ENCODE data around the gene RBBP5. TPM values are rescaled to one million over a fixed set of nuclear protein-coding genes. Genes with fewer than 3 reads are reported as not detected.

The RBBP5 gene
- polyA plus RNA-seq, 1 donor from 2014 or later, result 24.2 TPM

DNA sequence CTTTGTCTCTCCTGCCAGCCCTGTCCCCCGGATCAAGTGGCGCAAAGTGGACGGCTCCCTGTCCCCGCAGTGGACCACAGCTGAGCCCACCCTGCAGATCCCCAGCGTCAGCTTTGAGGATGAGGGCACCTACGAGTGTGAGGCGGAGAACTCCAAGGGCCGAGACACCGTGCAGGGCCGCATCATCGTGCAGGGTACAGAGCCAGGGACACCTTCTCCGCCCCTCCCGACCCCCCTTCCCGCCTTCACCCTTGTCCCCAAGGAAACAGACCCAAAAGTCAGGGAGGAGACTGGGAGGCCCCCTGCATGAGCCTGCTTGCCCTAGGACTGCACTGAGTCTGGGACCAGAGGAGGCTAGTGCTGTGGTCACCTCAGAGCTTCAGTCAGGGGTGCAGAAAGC, 60.6 kb downstream of the RBBP5 start:
- no peak overlapping the region for H3K4me2 ChIP-seq (ENCODE audit: low read length)
- H3K36me3 ChIP-seq (ENCODE audit: insufficient read depth, low read length), result no peaks in the 10 kb centered on the region
- H3K27ac ChIP-seq (ENCODE audit: low read length), result no peak overlapping the region
- no peaks in the 10 kb centered on the region for H3K9me2 ChIP-seq (ENCODE audit: insufficient read depth, low read length)
- H3F3A ChIP-seq (ENCODE audit: insufficient read depth, low read length, poor library complexity, severe bottlenecking), result no peaks in the 10 kb centered on the region
- H4K20me1 ChIP-seq (ENCODE audit: insufficient read depth), result no peaks in the 10 kb centered on the region
- H3K27me3 ChIP-seq (ENCODE audit: insufficient read depth, low read depth, low read length), result no peaks in the 10 kb centered on the region
- H3K4me3 ChIP-seq (ENCODE audit: low read length), result no peak overlapping the region
- no peaks in the 10 kb centered on the region for H3K9me3 ChIP-seq (ENCODE audit: low read length)
- TF ChIP-seq SMC3 (conservative IDR thresholded peaks at IDR 0.05; ENCODE audit: poor library complexity) (no peak), TAF1 (IDR thresholded peaks at IDR 0.05; ENCODE audit: low read depth) (no peak), MXI1 (conservative IDR thresholded peaks at IDR 0.05; ENCODE audit: poor library complexity, severe bottlenecking) (no peak), RAD21 (conservative IDR thresholded peaks at IDR 0.05) (no peak), EZH2 (IDR thresholded peaks at IDR 0.05; ENCODE audit: borderline replicate concordance, insufficient read depth, low read length, poor library complexity, severe bottlenecking) (no peak), POLR2AphosphoS5 (IDR thresholded peaks at IDR 0.05) (no peak), EP300 (conservative IDR thresholded peaks at IDR 0.05; ENCODE audit: poor library complexity, severe bottlenecking) (no peak)
- TF ChIP-seq, protein P1, sequence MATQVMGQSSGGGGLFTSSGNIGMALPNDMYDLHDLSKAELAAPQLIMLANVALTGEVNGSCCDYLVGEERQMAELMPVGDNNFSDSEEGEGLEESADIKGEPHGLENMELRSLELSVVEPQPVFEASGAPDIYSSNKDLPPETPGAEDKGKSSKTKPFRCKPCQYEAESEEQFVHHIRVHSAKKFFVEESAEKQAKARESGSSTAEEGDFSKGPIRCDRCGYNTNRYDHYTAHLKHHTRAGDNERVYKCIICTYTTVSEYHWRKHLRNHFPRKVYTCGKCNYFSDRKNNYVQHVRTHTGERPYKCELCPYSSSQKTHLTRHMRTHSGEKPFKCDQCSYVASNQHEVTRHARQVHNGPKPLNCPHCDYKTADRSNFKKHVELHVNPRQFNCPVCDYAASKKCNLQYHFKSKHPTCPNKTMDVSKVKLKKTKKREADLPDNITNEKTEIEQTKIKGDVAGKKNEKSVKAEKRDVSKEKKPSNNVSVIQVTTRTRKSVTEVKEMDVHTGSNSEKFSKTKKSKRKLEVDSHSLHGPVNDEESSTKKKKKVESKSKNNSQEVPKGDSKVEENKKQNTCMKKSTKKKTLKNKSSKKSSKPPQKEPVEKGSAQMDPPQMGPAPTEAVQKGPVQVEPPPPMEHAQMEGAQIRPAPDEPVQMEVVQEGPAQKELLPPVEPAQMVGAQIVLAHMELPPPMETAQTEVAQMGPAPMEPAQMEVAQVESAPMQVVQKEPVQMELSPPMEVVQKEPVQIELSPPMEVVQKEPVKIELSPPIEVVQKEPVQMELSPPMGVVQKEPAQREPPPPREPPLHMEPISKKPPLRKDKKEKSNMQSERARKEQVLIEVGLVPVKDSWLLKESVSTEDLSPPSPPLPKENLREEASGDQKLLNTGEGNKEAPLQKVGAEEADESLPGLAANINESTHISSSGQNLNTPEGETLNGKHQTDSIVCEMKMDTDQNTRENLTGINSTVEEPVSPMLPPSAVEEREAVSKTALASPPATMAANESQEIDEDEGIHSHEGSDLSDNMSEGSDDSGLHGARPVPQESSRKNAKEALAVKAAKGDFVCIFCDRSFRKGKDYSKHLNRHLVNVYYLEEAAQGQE (IDR thresholded peaks at IDR 0.05; ENCODE audit: borderline replicate concordance), result no peak
- TF ChIP-seq, protein P2, sequence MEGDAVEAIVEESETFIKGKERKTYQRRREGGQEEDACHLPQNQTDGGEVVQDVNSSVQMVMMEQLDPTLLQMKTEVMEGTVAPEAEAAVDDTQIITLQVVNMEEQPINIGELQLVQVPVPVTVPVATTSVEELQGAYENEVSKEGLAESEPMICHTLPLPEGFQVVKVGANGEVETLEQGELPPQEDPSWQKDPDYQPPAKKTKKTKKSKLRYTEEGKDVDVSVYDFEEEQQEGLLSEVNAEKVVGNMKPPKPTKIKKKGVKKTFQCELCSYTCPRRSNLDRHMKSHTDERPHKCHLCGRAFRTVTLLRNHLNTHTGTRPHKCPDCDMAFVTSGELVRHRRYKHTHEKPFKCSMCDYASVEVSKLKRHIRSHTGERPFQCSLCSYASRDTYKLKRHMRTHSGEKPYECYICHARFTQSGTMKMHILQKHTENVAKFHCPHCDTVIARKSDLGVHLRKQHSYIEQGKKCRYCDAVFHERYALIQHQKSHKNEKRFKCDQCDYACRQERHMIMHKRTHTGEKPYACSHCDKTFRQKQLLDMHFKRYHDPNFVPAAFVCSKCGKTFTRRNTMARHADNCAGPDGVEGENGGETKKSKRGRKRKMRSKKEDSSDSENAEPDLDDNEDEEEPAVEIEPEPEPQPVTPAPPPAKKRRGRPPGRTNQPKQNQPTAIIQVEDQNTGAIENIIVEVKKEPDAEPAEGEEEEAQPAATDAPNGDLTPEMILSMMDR (IDR thresholded peaks at IDR 0.05; ENCODE audit: poor library complexity, severe bottlenecking), result no peak
- H3K9ac ChIP-seq (ENCODE audit: low read length), result no peak overlapping the region
- H2AFZ ChIP-seq (ENCODE audit: low read depth, low read length), result no peak overlapping the region
- no peaks in the 10 kb centered on the region for H3K79me2 ChIP-seq (replicated peaks; ENCODE audit: insufficient read depth, low read length)

DNA sequence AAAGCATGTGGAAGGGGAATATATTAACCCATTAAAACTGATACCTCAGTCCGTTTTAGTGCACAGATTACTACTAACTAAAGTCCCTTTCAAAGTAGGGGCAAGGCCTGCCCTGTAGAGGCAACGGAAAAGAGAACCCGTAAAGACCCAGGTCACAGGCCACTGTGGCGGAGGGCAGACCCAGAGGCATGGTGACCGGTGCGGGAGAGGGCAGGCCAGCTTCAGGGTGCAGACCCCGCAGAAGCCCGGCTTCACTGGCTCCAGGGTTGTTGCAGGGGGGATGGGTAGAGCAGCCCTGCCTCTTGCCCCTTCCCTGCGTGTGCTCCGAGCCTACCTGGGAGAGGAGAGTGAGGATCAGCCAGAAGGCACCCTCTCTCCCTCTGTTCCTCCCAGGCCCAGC, 61.0 kb downstream of the RBBP5 start:
- H3K9me3 ChIP-seq (ENCODE audit: low read length), result no peaks in the 10 kb centered on the region
- no peaks in the 10 kb centered on the region for H4K20me1 ChIP-seq (ENCODE audit: insufficient read depth)
- no peaks in the 10 kb centered on the region for H3K79me2 ChIP-seq (replicated peaks; ENCODE audit: insufficient read depth, low read length)
- no peaks in the 10 kb centered on the region for H3F3A ChIP-seq (ENCODE audit: insufficient read depth, low read length, poor library complexity, severe bottlenecking)
- no peak overlapping the region for H3K27ac ChIP-seq (ENCODE audit: low read length)
- H2AFZ ChIP-seq (ENCODE audit: low read depth, low read length), result no peak overlapping the region
- H3K9ac ChIP-seq (ENCODE audit: low read length), result no peak overlapping the region
- H3K36me3 ChIP-seq (ENCODE audit: insufficient read depth, low read length), result no peaks in the 10 kb centered on the region
- H3K9me2 ChIP-seq (ENCODE audit: insufficient read depth, low read length), result no peaks in the 10 kb centered on the region
- no peak for TF ChIP-seq RAD21 (conservative IDR thresholded peaks at IDR 0.05)
- TF ChIP-seq, protein P2 (IDR thresholded peaks at IDR 0.05; ENCODE audit: poor library complexity, severe bottlenecking), result no peak
- no peak for TF ChIP-seq EP300 (conservative IDR thresholded peaks at IDR 0.05; ENCODE audit: poor library complexity, severe bottlenecking)
- no peaks in the 10 kb centered on the region for H3K27me3 ChIP-seq (ENCODE audit: insufficient read depth, low read depth, low read length)
- no peak overlapping the region for H3K4me2 ChIP-seq (ENCODE audit: low read length)
- no peak overlapping the region for H3K4me3 ChIP-seq (ENCODE audit: low read length)

All from neural cell (in vitro differentiated cells).